Lower lobe of right lung (tissue), 2 donors: ENCODE results near the gene TCF7L1. TPM values are rescaled to one million over a fixed set of nuclear protein-coding genes. Genes with fewer than 3 reads are reported as not detected.

Source experiments
- ATAC-seq, 2 donors: fragments of 200-7000 bp; cut with Tn5 transposase; one replicate each; pipeline ENCODE4 v1.9.1; 2020 to 2022; ENCODE audit warnings: mild to moderate bottlenecking in 2 of 2, moderate library complexity in 2 of 2
- DNase-seq: peaks from one replicate; pipeline ENCODE4 v3.0.0-alpha.2; 2020
- H3K27ac ChIP-seq: fragments of 200-600 bp; one replicate; pipeline ENCODE4 v1.8.0; 2022
- H3K27me3 ChIP-seq: fragments of 200-600 bp; one replicate; pipeline ENCODE4 v1.8.0; 2022; ENCODE audit warnings: low read depth
- H3K36me3 ChIP-seq: fragments of 200-600 bp; one replicate; pipeline ENCODE4 v1.8.0; 2022; ENCODE audit warnings: mild to moderate bottlenecking
- H3K4me1 ChIP-seq: fragments of 200-600 bp; one replicate; pipeline ENCODE4 v1.8.0; 2022
- H3K4me3 ChIP-seq: fragments of 200-600 bp; one replicate; pipeline ENCODE4 v1.8.0; 2022; ENCODE audit warnings: mild to moderate bottlenecking
- H3K9me3 ChIP-seq: fragments of 200-600 bp; one replicate; pipeline ENCODE4 v1.8.0; 2022
- intact Hi-C: fragments of 100-400 bp; cut with DNase I; formaldehyde crosslinking; loops from one replicate; pipeline ENCODE4 v1.11.0; 2022
- total RNA-seq: library from RNA; stranded (reverse); fragmentation: NEBNext Ultra II Directional; extraction: Animal tissue kit (Norgen Biotek cat#: 25700); gene quantifications from one replicate; pipeline ENCODE4 v1.2.1, GENCODE V29; 2021
- TF ChIP-seq, protein P1 (sequence below): fragments of 200-600 bp; IDR thresholded peaks from one replicate; pipeline ENCODE4 v1.8.0; 2022; ENCODE audit warnings: antibody characterized with exemption, mild to moderate bottlenecking
- donor health status: DM: no; HTN: yes; CAD: no; lungs with severe emphysema.

Gene TCF7L1
- total RNA-seq, 1 donor from 2014 or later, result 17.1 TPM

DNA sequence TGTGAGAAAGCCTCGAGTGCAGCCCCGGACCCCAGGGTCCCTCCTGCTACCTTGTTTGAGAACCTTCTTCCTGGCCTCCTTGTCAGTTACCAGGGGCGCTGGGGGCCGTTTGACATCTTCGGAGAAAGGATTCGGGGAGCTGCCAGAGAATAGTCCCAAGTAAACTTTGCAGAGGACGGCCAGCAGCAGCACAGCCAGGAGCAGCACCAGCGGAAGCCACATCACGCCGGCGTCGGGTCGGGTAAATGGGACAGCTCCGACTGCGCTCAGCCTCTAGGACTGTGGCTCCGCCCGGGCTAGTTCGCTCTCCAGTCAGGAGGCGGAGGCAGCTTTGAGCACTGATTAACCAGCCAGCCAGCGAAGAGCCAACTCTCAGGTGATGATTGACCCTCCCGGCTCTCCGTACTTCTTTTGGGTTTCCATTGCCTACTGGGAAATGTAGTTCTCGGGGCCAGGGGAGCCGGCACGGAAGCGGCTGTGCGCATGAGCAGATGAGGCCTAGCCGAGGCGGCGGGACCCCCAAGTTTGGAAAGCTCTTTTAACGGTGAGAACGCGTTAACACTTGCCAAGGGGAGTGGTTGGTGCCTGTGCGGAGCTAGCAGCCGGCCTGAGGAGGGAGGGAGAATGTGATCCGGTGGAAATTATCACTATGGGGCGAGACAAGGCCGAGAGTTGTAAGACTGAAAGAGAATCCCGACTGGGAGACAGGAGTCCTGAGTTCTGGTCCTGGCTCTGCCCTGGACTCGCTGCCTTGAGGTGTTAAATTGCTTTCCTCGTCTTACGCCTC lies 221.3 kb downstream of the TCF7L1 start, which contains the start of the genes ELMOD3 and RETSAT:
TSS of gene ELMOD3 (plus strand) at position 484 of the 787 bp plus-strand sequence. CDS start 2,430 bp downstream, outside the sequence.
TSS of gene RETSAT (minus strand) at position 243 of the 787 bp plus-strand sequence. CDS start at position 222, 21 bp downstream.
- DNase-seq (peak; percentile 97), ATAC-seq (peak; percentile 98 to 99)
- TF ChIP-seq, protein P1, sequence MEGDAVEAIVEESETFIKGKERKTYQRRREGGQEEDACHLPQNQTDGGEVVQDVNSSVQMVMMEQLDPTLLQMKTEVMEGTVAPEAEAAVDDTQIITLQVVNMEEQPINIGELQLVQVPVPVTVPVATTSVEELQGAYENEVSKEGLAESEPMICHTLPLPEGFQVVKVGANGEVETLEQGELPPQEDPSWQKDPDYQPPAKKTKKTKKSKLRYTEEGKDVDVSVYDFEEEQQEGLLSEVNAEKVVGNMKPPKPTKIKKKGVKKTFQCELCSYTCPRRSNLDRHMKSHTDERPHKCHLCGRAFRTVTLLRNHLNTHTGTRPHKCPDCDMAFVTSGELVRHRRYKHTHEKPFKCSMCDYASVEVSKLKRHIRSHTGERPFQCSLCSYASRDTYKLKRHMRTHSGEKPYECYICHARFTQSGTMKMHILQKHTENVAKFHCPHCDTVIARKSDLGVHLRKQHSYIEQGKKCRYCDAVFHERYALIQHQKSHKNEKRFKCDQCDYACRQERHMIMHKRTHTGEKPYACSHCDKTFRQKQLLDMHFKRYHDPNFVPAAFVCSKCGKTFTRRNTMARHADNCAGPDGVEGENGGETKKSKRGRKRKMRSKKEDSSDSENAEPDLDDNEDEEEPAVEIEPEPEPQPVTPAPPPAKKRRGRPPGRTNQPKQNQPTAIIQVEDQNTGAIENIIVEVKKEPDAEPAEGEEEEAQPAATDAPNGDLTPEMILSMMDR, result no peak
- Histone ChIP-seq H3K9me3 (no peaks in the 10 kb centered on the region), H3K27me3 (no peaks in the 10 kb centered on the region), H3K36me3 (peaks cover 51% of the 10 kb centered on the region), H3K4me1 (peaks cover 25% of the 10 kb centered on the region), H3K4me3 (peak within 1 kb of the TSS; percentile 88), H3K27ac (peak within 1 kb of the TSS; percentile 90)
- intact Hi-C loops, result no loop called here

DNA sequence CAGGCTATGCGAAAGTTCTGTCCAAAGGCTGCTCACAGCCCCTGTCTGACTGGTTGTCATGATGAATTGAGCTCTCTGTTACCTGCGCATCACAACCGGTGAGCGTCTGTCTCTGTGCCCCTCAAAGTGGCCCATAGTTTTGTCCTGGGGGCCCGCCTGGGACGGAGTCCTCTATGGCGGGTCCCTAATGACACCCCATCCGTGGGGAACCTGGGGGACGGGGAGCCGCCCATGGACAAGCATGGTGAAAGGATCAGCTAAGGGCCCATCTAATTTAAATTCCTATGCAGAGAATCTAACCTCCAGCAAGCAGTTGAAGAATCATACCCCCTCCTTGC lies 221.8 kb downstream of the TCF7L1 start:
- intact Hi-C loops, result no loop called here
- peaks cover 49% of the 10 kb centered on the region for H3K36me3 ChIP-seq
- no peaks in the 10 kb centered on the region for H3K27me3 ChIP-seq
- H3K27ac ChIP-seq, result peak overlapping the region; percentile 90
- DNase-seq (no peak), ATAC-seq (peak; percentile 3 to 4)
- H3K4me3 ChIP-seq, result peak overlapping the region; percentile 88
- H3K4me1 ChIP-seq, result peaks cover 25% of the 10 kb centered on the region
- TF ChIP-seq, protein P1, result no peak
- no peaks in the 10 kb centered on the region for H3K9me3 ChIP-seq

DNA sequence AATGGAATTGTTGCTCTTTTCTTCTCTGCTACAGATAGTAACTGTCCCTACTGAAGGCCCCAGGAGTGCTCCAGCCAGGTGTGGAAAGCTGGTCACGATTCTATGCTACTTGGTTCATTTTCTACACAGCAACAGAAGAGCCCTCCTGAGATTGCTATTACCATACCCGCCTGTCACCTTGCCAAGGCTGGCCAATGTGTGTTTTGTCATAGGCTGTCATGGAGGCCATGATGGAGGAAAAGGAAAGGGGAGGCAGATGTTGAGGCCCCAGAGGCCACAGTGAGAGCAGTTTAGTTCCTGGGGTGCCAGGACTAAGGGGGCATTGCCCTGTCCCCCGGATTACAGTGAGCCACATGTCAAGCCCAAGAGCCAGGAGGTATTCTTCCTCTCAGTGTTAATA lies 222.3 kb downstream of the TCF7L1 start:
- peak overlapping the region; percentile 90 for H3K27ac ChIP-seq
- DNase-seq (no peak), ATAC-seq (no peak)
- H3K4me1 ChIP-seq, result peaks cover 25% of the 10 kb centered on the region
- intact Hi-C loops, result no loop called here
- TF ChIP-seq, protein P1, result no peak
- peaks cover 44% of the 10 kb centered on the region for H3K36me3 ChIP-seq
- H3K9me3 ChIP-seq, result no peaks in the 10 kb centered on the region
- no peaks in the 10 kb centered on the region for H3K27me3 ChIP-seq
- peak overlapping the region; percentile 88 for H3K4me3 ChIP-seq

DNA sequence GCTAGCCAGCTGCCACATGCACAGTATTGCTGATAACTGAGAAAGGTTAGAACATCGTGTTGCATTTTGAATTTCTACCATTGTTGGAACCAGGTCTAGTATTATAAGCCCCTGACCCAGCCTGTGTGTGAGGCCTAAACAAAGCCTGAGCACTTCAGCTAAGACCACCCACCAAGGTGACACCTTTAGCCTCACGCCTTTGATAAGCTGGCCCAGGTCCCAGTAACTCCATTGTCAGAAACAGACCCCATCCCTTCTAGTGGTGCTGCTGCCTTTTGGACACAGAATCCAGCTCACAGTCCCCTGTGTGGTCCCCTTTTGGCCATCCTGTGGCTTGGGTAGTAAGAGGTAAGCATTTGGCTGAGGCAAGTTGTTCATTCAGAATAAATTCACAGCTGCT lies 223.0 kb downstream of the TCF7L1 start:
- H3K36me3 ChIP-seq, result peaks cover 39% of the 10 kb centered on the region
- H3K4me1 ChIP-seq, result peaks cover 25% of the 10 kb centered on the region
- intact Hi-C loops, result no loop called here
- no peak for DNase-seq
- no peak overlapping the region for H3K4me3 ChIP-seq
- ATAC-seq, result no peak
- no peak overlapping the region for H3K27ac ChIP-seq
- no peaks in the 10 kb centered on the region for H3K9me3 ChIP-seq
- TF ChIP-seq, protein P1, result no peak
- H3K27me3 ChIP-seq, result no peaks in the 10 kb centered on the region

DNA sequence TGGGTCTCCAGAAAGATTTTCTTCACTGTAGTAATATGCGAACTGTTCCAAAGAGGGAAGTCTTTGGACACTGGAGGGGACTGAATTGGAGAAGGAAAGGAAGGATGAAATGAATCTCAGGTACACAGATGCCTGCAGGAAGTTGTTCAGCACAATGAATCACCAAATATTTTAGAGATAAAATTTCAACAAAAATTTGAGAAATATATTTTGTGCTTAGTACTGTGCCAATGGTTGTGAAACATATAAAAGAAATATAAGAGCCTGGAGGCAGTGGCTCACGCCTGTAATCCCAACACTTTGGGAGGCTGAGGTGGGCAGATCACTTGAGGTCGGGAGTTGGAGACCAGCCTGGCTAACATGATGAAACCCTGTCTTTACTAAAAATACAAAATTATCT lies 224.5 kb downstream of the TCF7L1 start:
- Histone ChIP-seq H3K27ac (no peak overlapping the region), H3K27me3 (no peaks in the 10 kb centered on the region), H3K9me3 (no peaks in the 10 kb centered on the region), H3K36me3 (peaks cover 48% of the 10 kb centered on the region), H3K4me1 (peaks cover 21% of the 10 kb centered on the region), H3K4me3 (no peak overlapping the region)
- intact Hi-C loops, result no loop called here
- no peak for ATAC-seq
- TF ChIP-seq, protein P1, result no peak
- DNase-seq, result no peak

Other genes with a start within 250 kb of the TCF7L1 start
- 1,739 TPM for gene TMSB10, start 227.7 kb upstream of the TCF7L1 start, total RNA-seq
- 64.2 TPM for gene KCMF1, start 162.2 kb upstream of the TCF7L1 start, total RNA-seq
- gene TGOLN2, start 194.6 kb downstream of the TCF7L1 start, total RNA-seq, result 171 TPM
- 55.5 TPM for gene RETSAT, start 221.1 kb downstream of the TCF7L1 start, total RNA-seq
- 19.6 TPM for gene ELMOD3, start 221.4 kb downstream of the TCF7L1 start, total RNA-seq